ENCODE results near the gene CGB5. TPM values are rescaled to one million over a fixed set of nuclear protein-coding genes. Genes with fewer than 3 reads are reported as not detected.
"Not testable (repeated sequence)": the region's sequence is repeated elsewhere in the genome, so short reads cannot be mapped to it uniquely, and the experiment has no call there.

The CGB5 gene
- total RNA-seq, result not detected

- H3K27me3 Mint-ChIP-seq; H3K27ac Mint-ChIP-seq; CTCF ChIA-PET; H3K4me1 Mint-ChIP-seq; H3K4me3 Mint-ChIP-seq; DNase-seq; H3K9me3 Mint-ChIP-seq; H3K36me3 Mint-ChIP-seq (ENCODE audit: low read depth); POLR2A ChIA-PET: not testable (repeated sequence)
Measured at GRCh38 chr19:49043548-49043947, at the start of gene CGB5. Gene CGB5 (plus strand): TSS chr19:49043848. CDS start chr19:49044210, 362 bp downstream.

GRCh38 chr19:48994035-48994386 is 49.6 kb upstream of the CGB5 start:
- Mint-ChIP-seq H3K4me3 (peak overlapping the region; percentile 92), H3K4me1 (peaks cover 41% of the 10 kb centered on the region), H3K27ac (peak overlapping the region; percentile 97), H3K36me3 (ENCODE audit: low read depth) (peaks cover 8% of the 10 kb centered on the region), H3K27me3 (no peaks in the 10 kb centered on the region), H3K9me3 (no peaks in the 10 kb centered on the region)
- ChIA-PET CTCF (interaction anchor here (0.7 to 3.3 kb wide), 33 partner anchors 8 to 340 kb away, joined by 3 to 89 read pairs (median 4); partner anchors contain the start of genes BAX, CGB8, DHDH and PPP1R15A), POLR2A (interaction anchor here (0.7 to 1.1 kb wide), 2 partner anchors 27 to 122 kb away, joined by 3 to 4 read pairs; partner anchors contain the start of gene PPP1R15A)
- no peak for DNase-seq

GRCh38 chr19:48997972-48998371 is 45.7 kb upstream of the CGB5 start:
- Mint-ChIP-seq H3K27me3 (no peaks in the 10 kb centered on the region), H3K27ac (no peak overlapping the region), H3K36me3 (ENCODE audit: low read depth) (peaks cover 8% of the 10 kb centered on the region), H3K9me3 (no peaks in the 10 kb centered on the region), H3K4me1 (peaks cover 31% of the 10 kb centered on the region), H3K4me3 (no peak overlapping the region)
- ChIA-PET CTCF (interaction anchor here (0.6 to 1.9 kb wide), 8 partner anchors 8 to 100 kb away, joined by 3 to 8 read pairs (median 3); no protein-coding TSS in a partner anchor), POLR2A (no interaction called here)
- peak; percentile 74 for DNase-seq

GRCh38 chr19:48999481-49000325 is 43.9 kb upstream of the CGB5 start:
- H3K36me3 Mint-ChIP-seq (ENCODE audit: low read depth), result peaks cover 12% of the 10 kb centered on the region
- POLR2A ChIA-PET, result no interaction called here
- no peaks in the 10 kb centered on the region for H3K27me3 Mint-ChIP-seq
- peaks cover 23% of the 10 kb centered on the region for H3K4me1 Mint-ChIP-seq
- no peaks in the 10 kb centered on the region for H3K9me3 Mint-ChIP-seq
- H3K27ac Mint-ChIP-seq, result no peak overlapping the region
- CTCF ChIA-PET, result interaction anchor here (0.5 to 2.5 kb wide), 18 partner anchors 9 to 530 kb away, joined by 3 to 23 read pairs (median 4); partner anchors contain the start of genes LHB and LIN7B
- DNase-seq, result peak; percentile 77
- no peak overlapping the region for H3K4me3 Mint-ChIP-seq

- no peak for DNase-seq
- CTCF ChIA-PET, result interaction anchor here (0.8 to 6.8 kb wide), 3 partner anchors 9 to 15 kb away, joined by 3 to 36 read pairs (median 4); partner anchors contain the start of genes GYS1 and RUVBL2
- Mint-ChIP-seq H3K4me1 (peaks cover 6% of the 10 kb centered on the region), H3K27ac (no peak overlapping the region), H3K4me3 (no peak overlapping the region), H3K36me3 (ENCODE audit: low read depth) (peaks cover 18% of the 10 kb centered on the region), H3K27me3 (no peaks in the 10 kb centered on the region), H3K9me3 (no peaks in the 10 kb centered on the region)
- POLR2A ChIA-PET, result no interaction called here
Measured at GRCh38 chr19:49004133-49004532, 39.5 kb upstream of the CGB5 start.

- Mint-ChIP-seq H3K27me3 (no peaks in the 10 kb centered on the region), H3K27ac (no peak overlapping the region), H3K36me3 (ENCODE audit: low read depth) (peaks cover 15% of the 10 kb centered on the region), H3K9me3 (no peaks in the 10 kb centered on the region), H3K4me3 (no peak overlapping the region), H3K4me1 (no peaks in the 10 kb centered on the region)
- no peak for DNase-seq
- ChIA-PET CTCF (interaction anchor here (0.7 to 6.8 kb wide), 3 partner anchors 9 to 12 kb away, joined by 3 to 36 read pairs (median 6); partner anchors contain the start of genes GYS1 and RUVBL2), POLR2A (no interaction called here)
Measured at GRCh38 chr19:49004964-49005614, 38.6 kb upstream of the CGB5 start.

- Mint-ChIP-seq H3K36me3 (ENCODE audit: low read depth) (peaks cover 18% of the 10 kb centered on the region), H3K27me3 (no peaks in the 10 kb centered on the region), H3K4me1 (no peaks in the 10 kb centered on the region), H3K4me3 (no peak overlapping the region), H3K9me3 (no peaks in the 10 kb centered on the region), H3K27ac (no peak overlapping the region)
- no peak for DNase-seq
- POLR2A ChIA-PET, result no interaction called here
- CTCF ChIA-PET, result interaction anchor here (1.9 to 6.8 kb wide), 4 partner anchors 9 to 14 kb away, joined by 6 to 36 read pairs (median 11); partner anchors contain the start of genes GYS1, LHB and RUVBL2
Measured at GRCh38 chr19:49006905-49007304, 36.7 kb upstream of the CGB5 start.

- ChIA-PET POLR2A (interaction anchor here (0.5 kb wide), 1 partner anchor 110 kb away, joined by 4 read pairs; the partner anchor contains the start of gene NUCB1), CTCF (interaction anchor here (2.1 to 6.8 kb wide), 2 partner anchors 12 to 17 kb away, joined by 7 to 36 read pairs; partner anchors contain the start of genes GYS1 and RUVBL2)
- H3K9me3 Mint-ChIP-seq, result no peaks in the 10 kb centered on the region
- no peak overlapping the region for H3K4me3 Mint-ChIP-seq
- no peak for DNase-seq
- H3K27me3 Mint-ChIP-seq, result no peaks in the 10 kb centered on the region
- peaks cover 14% of the 10 kb centered on the region for H3K36me3 Mint-ChIP-seq (ENCODE audit: low read depth)
- no peak overlapping the region for H3K27ac Mint-ChIP-seq
- no peaks in the 10 kb centered on the region for H3K4me1 Mint-ChIP-seq
Measured at GRCh38 chr19:49009828-49010227, 33.8 kb upstream of the CGB5 start.

GRCh38 chr19:49010453-49010852 is 33.2 kb upstream of the CGB5 start:
- H3K36me3 Mint-ChIP-seq (ENCODE audit: low read depth), result peaks cover 9% of the 10 kb centered on the region
- POLR2A ChIA-PET, result no interaction called here
- no peaks in the 10 kb centered on the region for H3K4me1 Mint-ChIP-seq
- H3K27ac Mint-ChIP-seq, result no peak overlapping the region
- H3K4me3 Mint-ChIP-seq, result no peak overlapping the region
- H3K9me3 Mint-ChIP-seq, result no peaks in the 10 kb centered on the region
- H3K27me3 Mint-ChIP-seq, result no peaks in the 10 kb centered on the region
- CTCF ChIA-PET, result interaction anchor here (0.8 to 2.1 kb wide), 2 partner anchors 12 to 17 kb away, joined by 3 to 7 read pairs; partner anchors contain the start of gene RUVBL2
- DNase-seq, result no peak

GRCh38 chr19:49011194-49011593 is 32.5 kb upstream of the CGB5 start:
- no peak overlapping the region for H3K4me3 Mint-ChIP-seq
- H3K27ac Mint-ChIP-seq, result no peak overlapping the region
- H3K4me1 Mint-ChIP-seq, result no peaks in the 10 kb centered on the region
- ChIA-PET POLR2A (no interaction called here), CTCF (interaction anchor here (0.8 to 2.1 kb wide), 2 partner anchors 11 to 18 kb away, joined by 3 to 7 read pairs; partner anchors contain the start of gene RUVBL2)
- peaks cover 13% of the 10 kb centered on the region for H3K36me3 Mint-ChIP-seq (ENCODE audit: low read depth)
- DNase-seq, result no peak
- no peaks in the 10 kb centered on the region for H3K27me3 Mint-ChIP-seq
- H3K9me3 Mint-ChIP-seq, result no peaks in the 10 kb centered on the region

- no peaks in the 10 kb centered on the region for H3K9me3 Mint-ChIP-seq
- no peak for DNase-seq
- POLR2A ChIA-PET, result no interaction called here
- H3K36me3 Mint-ChIP-seq (ENCODE audit: low read depth), result peaks cover 13% of the 10 kb centered on the region
- H3K27ac Mint-ChIP-seq, result no peak overlapping the region
- CTCF ChIA-PET, result interaction anchor here (0.6 to 2.2 kb wide), 6 partner anchors 14 to 182 kb away, joined by 3 to 7 read pairs (median 4); partner anchors contain the start of genes CGB2 and RUVBL2
- peaks cover 12% of the 10 kb centered on the region for H3K27me3 Mint-ChIP-seq
- H3K4me1 Mint-ChIP-seq, result peaks cover 16% of the 10 kb centered on the region
- no peak overlapping the region for H3K4me3 Mint-ChIP-seq
Measured at GRCh38 chr19:49014123-49014869, 29.4 kb upstream of the CGB5 start.

- CTCF ChIA-PET, result interaction anchor here (1.2 to 2.2 kb wide), 3 partner anchors 17 to 41 kb away, joined by 3 to 7 read pairs (median 5); partner anchors contain the start of genes CGB2 and RUVBL2
Measured at GRCh38 chr19:49014870-49015255, 28.8 kb upstream of the CGB5 start.

More at GRCh38 chr19:49014870-49015255, 28.8 kb upstream of the CGB5 start:
- Mint-ChIP-seq H3K27ac (no peak overlapping the region), H3K4me3 (no peak overlapping the region), H3K36me3 (ENCODE audit: low read depth) (peaks cover 11% of the 10 kb centered on the region), H3K27me3 (peaks cover 16% of the 10 kb centered on the region), H3K9me3 (no peaks in the 10 kb centered on the region), H3K4me1 (peaks cover 17% of the 10 kb centered on the region)
- no peak for DNase-seq
- POLR2A ChIA-PET, result no interaction called here

Measured in activated CD4-positive, alpha-beta T cell treated with anti-CD3 and anti-CD28 coated beads, Interleukin-2, amount 10 ng/mL, durations not matched to agents 7 days and 5 days (primary cell).